Smooth muscle cell (in vitro differentiated cells): Measurements from ENCODE around the gene CNTN5. TPM values are rescaled to one million over a fixed set of nuclear protein-coding genes. Genes with fewer than 3 reads are reported as not detected.
A peak's percentile ranks its signal among the peaks of the same experiment; 100 is the strongest.

Experiments
- DNase-seq: peaks from one replicate; lab custom pipeline; 2025; ENCODE audit not compliant: unreplicated experiment; lab: John Stamatoyannopoulos, UW
- H2AFZ ChIP-seq: fragments of 200-600 bp; sonication (generic); 2 replicates; pipeline ENCODE4 v1.6.0; 2016; ENCODE audit warnings: antibody characterized with exemption, low read depth, mild to moderate bottlenecking
- H3F3A ChIP-seq: fragments of 200-600 bp; sonication (generic); 2 replicates; pipeline ENCODE4 v1.6.0; 2017; ENCODE audit warnings: antibody characterized with exemption, low read depth
- H3K27ac ChIP-seq: fragments of 200-600 bp; sonication (generic); 2 replicates; pipeline ENCODE4 v1.5.1; 2016; ENCODE audit warnings: low read depth, mild to moderate bottlenecking
- H3K27me3 ChIP-seq: fragments of 200-600 bp; sonication (generic); 2 replicates; pipeline ENCODE4 v1.6.1; 2016; ENCODE audit warnings: low read depth, mild to moderate bottlenecking
- H3K36me3 ChIP-seq: fragments of 200-600 bp; sonication (generic); 2 replicates; pipeline ENCODE4 v1.5.1; 2016; ENCODE audit warnings: low read depth
- H3K4me1 ChIP-seq: fragments of 200-600 bp; sonication (generic); 2 replicates; pipeline ENCODE4 v1.5.1; 2016; ENCODE audit warnings: low read depth
- H3K4me2 ChIP-seq: fragments of 200-600 bp; sonication (generic); 2 replicates; pipeline ENCODE4 v1.6.0; 2016; ENCODE audit warnings: mild to moderate bottlenecking
- H3K4me3 ChIP-seq: fragments of 200-600 bp; sonication (generic); 2 replicates; pipeline ENCODE4 v1.5.1; 2016; ENCODE audit warnings: mild to moderate bottlenecking
- H3K79me2 ChIP-seq: fragments of 200-600 bp; sonication (generic); 2 replicates; pipeline ENCODE4 v1.6.0; 2016; ENCODE audit warnings: low read depth, mild to moderate bottlenecking
- H3K9ac ChIP-seq: fragments of 200-600 bp; sonication (generic); 2 replicates; pipeline ENCODE4 v1.6.0; 2016; ENCODE audit warnings: low read depth
- H3K9me3 ChIP-seq: fragments of 200-600 bp; sonication (generic); replicated peaks from 2 replicates; pipeline ENCODE4 v1.5.1; 2016; ENCODE audit warnings: low read depth
- H4K20me1 ChIP-seq: fragments of 200-600 bp; sonication (generic); 2 replicates; pipeline ENCODE4 v1.6.0; 2016; ENCODE audit warnings: low read depth
- CTCF ChIP-seq: fragments of 200-600 bp; sonication (generic); IDR thresholded peaks from 2 replicates; pipeline ENCODE4 v1.5.1; 2017; ENCODE audit warnings: borderline replicate concordance, mild to moderate bottlenecking, antibody characterized with exemption; ENCODE audit not compliant: insufficient read depth, poor library complexity, severe bottlenecking
- WGBS: methylation state at CpG from one replicate; pipeline ENCODE4 v1.1.7; 2016; ENCODE audit warnings: low lambda C conversion rate; 5-methylcytosine and 5-hydroxymethylcytosine counted together
- polyA plus RNA-seq: library from polyadenylated mRNA; unstranded; fragments of >200 nt; fragmentation: Nextera tagmentation; extraction: Ambion mirVana; gene quantifications from 2 replicates; pipeline ENCODE4 v1.2.1, GENCODE V29; 2016
- total RNA-seq: library from RNA; depleted of rRNA; stranded (reverse); fragments of >200 nt; gene quantifications from 2 replicates; pipeline ENCODE4 v1.2.3, GENCODE V29; 2014

CNTN5 gene
- total and polyA plus RNA-seq, 2 experiments from 2014 or later, result 0.97 to 3.1 TPM

- Histone ChIP-seq H3K79me2 (no peaks in the 10 kb centered on the region), H3F3A (no peaks in the 10 kb centered on the region), H3K27ac (peak overlapping the region; percentile 43), H4K20me1 (no peaks in the 10 kb centered on the region), H3K4me3 (no peak overlapping the region), H2AFZ (peak overlapping the region; percentile 79), H3K9ac (no peak overlapping the region), H3K4me2 (no peak overlapping the region), H3K27me3 (no peaks in the 10 kb centered on the region), H3K9me3 (no peaks in the 10 kb centered on the region), H3K4me1 (no peaks in the 10 kb centered on the region), H3K36me3 (no peaks in the 10 kb centered on the region)
- DNase-seq, result no peak
- 20% methylated on average over 2 of the region's 2 CpGs for WGBS
- no peak for TF ChIP-seq CTCF
These were observed 492.6 kb downstream of the CNTN5 start for GRCh38 chr11:99513368-99513767.

GRCh38 chr11:99519095-99519494, 498.3 kb downstream of the CNTN5 start:
- no peak overlapping the region for H3K27ac ChIP-seq
- no peaks in the 10 kb centered on the region for H3K36me3 ChIP-seq
- H4K20me1 ChIP-seq, result no peaks in the 10 kb centered on the region
- H3F3A ChIP-seq, result no peaks in the 10 kb centered on the region
- no peak overlapping the region for H3K4me2 ChIP-seq
- no peak for TF ChIP-seq CTCF
- WGBS, result 74% methylated on average over 2 of the region's 2 CpGs
- H3K9me3 ChIP-seq, result no peaks in the 10 kb centered on the region
- no peak overlapping the region for H3K9ac ChIP-seq
- DNase-seq, result no peak
- peak overlapping the region; percentile 38 for H2AFZ ChIP-seq
- H3K27me3 ChIP-seq, result no peaks in the 10 kb centered on the region
- no peaks in the 10 kb centered on the region for H3K79me2 ChIP-seq
- H3K4me1 ChIP-seq, result peaks cover 6% of the 10 kb centered on the region
- H3K4me3 ChIP-seq, result no peak overlapping the region

GRCh38 chr11:99522467-99523173, 501.9 kb downstream of the CNTN5 start:
- no peak overlapping the region for H3K9ac ChIP-seq
- H3K36me3 ChIP-seq, result no peaks in the 10 kb centered on the region
- H3K4me1 ChIP-seq, result peaks cover 6% of the 10 kb centered on the region
- no peaks in the 10 kb centered on the region for H3K79me2 ChIP-seq
- H4K20me1 ChIP-seq, result no peaks in the 10 kb centered on the region
- no peak overlapping the region for H3K4me3 ChIP-seq
- peak overlapping the region; percentile 55 for H2AFZ ChIP-seq
- no peak for TF ChIP-seq CTCF
- H3F3A ChIP-seq, result no peaks in the 10 kb centered on the region
- no peak overlapping the region for H3K27ac ChIP-seq
- H3K9me3 ChIP-seq, result no peaks in the 10 kb centered on the region
- no peaks in the 10 kb centered on the region for H3K27me3 ChIP-seq
- H3K4me2 ChIP-seq, result peak overlapping the region; percentile 50
- no peak for DNase-seq
- WGBS, result 79% methylated on average over 5 of the region's 5 CpGs

- no peak for TF ChIP-seq CTCF
- H4K20me1 ChIP-seq, result no peaks in the 10 kb centered on the region
- H2AFZ ChIP-seq, result no peak overlapping the region
- H3K27ac ChIP-seq, result no peak overlapping the region
- no peaks in the 10 kb centered on the region for H3K9me3 ChIP-seq
- H3F3A ChIP-seq, result no peaks in the 10 kb centered on the region
- no peaks in the 10 kb centered on the region for H3K36me3 ChIP-seq
- H3K4me1 ChIP-seq, result no peaks in the 10 kb centered on the region
- no peak for DNase-seq
- H3K79me2 ChIP-seq, result no peaks in the 10 kb centered on the region
- H3K27me3 ChIP-seq, result no peaks in the 10 kb centered on the region
- H3K9ac ChIP-seq, result no peak overlapping the region
- H3K4me2 ChIP-seq, result no peak overlapping the region
- WGBS, result 96% methylated on average over 13 of the region's 13 CpGs
- no peak overlapping the region for H3K4me3 ChIP-seq
These were observed 510.7 kb downstream of the CNTN5 start for GRCh38 chr11:99531468-99531867.
